G401.6 (cell line): ENCODE measurements around the gene LENG9.

Experiments
- FAIRE-seq: peaks from 2 replicates; lab custom pipeline; 2012; peaks lifted over from hg19 to GRCh38; lab: Jason Lieb, UNC

The LENG9 gene

DNA sequence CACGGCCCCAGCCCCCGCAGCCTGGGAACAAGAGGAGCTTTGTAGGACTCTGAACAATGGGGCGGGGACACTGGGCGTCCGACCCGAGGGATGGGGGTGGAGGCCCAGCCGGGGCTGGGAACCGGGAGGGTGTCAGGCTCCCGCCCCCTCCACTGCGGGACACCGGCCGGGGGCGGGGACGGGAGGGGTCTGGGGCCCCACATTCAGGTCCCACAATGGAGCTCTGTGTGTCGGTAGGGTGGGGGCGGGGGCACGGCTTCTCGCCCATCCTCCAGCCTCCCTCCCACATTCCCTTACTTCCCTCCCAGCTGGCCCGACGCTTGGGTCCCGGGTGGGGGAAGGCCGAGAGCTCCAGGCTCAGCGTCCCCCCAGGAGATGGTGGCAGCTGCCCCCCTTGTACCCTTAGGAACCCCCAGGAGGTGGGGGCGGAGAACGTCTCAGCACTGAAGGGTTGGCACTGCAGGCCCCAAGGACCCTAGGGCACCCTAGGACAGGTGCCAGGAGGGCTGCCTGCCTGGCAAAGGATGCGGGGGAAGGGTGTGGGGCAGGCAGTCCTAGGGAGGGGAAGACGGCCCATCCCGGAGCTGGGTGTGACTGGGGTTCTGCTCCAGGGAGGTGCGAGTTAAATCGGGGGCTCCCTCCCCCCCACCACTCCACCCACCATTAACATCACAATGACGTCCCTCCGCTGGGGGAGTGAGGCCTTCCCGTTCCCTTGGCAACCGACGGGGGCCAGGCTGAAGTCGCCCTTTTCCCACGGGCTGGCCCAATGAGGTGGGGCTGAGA is 43.0 kb downstream of the LENG9 start:
- FAIRE-seq = no peak

- no peak for FAIRE-seq
These were observed 43.6 kb downstream of the LENG9 start for GRCh38 chr19:54420068-54420382.

GRCh38 chr19:54418930-54419800 is 44.4 kb downstream of the LENG9 start:
- no peak for FAIRE-seq

- no peak for FAIRE-seq
These were observed 45.3 kb downstream of the LENG9 start for GRCh38 chr19:54418030-54418929.

GRCh38 chr19:54416695-54417491 is 46.7 kb downstream of the LENG9 start:
- no peak for FAIRE-seq

DNA sequence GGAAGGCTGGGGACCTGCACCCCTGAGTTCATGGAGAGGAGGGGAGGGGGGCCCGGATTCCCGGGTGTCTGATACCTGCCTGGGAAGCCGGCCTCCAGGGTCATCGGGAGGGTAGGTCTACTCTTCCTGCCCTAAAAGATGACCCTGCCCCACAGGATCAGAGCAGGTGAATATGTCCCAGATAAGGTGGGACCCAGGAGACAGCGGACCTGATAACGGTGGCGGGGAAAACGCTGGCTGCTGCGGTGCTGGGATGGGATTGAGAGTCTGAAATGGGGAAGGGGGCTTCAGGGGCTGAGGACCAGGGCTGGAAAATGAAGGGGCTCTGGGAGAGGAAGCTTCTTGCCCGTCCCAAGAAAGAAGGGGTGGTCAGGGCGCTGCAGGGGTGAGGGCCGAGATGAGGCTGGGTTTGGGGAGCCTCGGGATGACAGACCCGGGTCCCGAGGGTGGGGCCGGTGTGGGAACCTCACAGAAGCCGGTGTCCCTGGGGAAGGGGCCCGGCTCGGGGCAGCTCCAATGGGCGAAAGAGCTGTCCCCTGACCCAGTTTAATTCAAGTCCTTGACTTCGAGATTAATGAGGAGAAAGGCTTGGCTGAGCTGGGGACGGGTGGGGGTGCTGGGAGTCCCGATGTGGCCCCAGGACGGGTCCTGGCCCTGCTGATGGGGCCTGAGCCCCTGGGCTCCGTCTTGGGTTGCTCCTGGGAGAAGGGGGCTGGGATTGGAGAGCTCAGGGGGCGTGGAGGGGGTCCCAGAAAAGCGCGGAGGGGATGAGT is 47.5 kb downstream of the LENG9 start:
- no peak for FAIRE-seq

DNA sequence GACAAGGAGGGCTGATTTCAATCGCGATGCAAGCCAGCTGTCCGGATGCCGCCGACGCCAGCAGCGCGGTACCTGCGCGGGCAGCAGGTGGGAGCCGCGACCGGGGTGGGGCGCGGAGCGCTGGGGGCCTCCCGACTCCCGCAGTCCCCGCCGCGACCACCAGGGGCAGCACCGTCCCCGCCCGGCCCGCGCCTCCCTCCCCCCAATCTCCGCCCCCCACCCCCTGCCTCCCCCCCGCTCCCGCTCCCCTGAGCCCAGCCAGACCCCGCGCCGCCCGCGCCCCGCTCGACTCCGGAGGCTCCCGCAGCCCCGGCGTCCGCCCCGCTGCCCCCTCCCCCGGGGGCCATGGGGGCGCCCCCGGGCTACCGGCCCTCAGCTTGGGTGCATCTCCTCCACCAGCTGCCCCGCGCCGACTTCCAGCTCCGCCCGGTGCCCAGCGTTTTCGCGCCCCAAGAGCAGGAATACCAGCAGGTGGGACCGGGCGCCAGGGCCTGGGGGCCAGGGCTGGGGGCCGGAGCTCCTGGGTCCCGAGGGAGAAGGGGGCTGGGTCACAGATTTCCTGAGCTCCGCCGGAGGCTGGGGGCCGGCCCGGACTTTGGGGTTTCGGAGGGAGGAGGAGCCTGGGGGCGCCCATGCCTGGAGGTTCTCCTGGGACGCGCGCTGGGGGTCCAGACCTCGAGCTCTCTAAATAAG is 48.2 kb downstream of the LENG9 start, which contains the start of gene TTYH1:
TTYH1 (plus strand) TSS at position 257 of the 693 bp plus-strand sequence; CDS start at position 346, 89 bp downstream.
- no peak for FAIRE-seq

- no peak for FAIRE-seq
These were observed 49.4 kb downstream of the LENG9 start for GRCh38 chr19:54414156-54414555.

- no peak for FAIRE-seq
These were observed 50.7 kb downstream of the LENG9 start for GRCh38 chr19:54412877-54413276.
